ENCODE results near the gene TMOD4.

TMOD4 gene

DNA sequence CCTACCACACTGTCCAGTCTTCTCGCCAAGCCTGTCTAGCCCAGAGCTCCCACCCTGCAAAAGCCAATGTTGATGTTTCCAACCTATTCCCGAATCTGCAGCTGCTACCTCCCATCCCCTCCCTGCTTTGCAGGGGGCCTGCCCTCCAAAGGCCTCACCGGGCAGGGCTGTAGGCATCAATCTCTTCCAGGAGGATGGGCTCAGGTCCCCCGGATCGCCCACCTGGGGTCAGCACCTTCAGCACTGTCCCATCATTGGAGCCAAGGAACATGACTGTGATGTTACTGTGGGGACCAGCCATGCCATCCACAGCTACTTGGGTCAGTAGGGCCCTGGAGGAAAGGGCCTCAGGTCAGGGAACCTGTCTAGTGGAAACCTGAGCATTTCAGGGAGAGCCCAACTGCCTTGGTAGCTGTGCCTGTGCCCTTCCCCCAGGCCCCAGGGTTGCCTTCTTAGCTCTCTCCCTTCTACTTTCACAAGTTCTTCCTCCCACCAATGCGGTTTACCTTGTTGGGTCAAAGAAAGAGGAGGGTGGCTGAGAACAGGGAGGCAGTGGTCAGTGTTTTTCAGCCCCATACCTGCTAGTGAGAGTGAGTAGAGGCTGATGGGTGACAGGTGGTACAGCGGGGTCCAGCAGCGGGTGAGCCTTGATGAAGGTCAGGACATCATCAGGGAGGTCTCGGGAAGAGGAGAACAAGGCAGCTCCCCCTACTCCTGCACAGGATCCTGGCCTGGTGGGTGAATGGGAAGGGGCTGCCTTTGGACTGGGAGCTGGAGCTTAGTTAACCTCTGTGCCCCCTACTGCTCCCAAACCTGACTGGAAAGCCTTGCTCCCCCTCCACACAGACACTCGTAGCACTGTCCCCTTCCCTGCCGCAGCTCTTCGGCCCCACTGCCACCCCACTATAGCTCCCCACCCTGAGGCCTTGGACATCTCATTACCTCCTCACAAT, 40.1 kb downstream of the TMOD4 start:
- no peaks in the 10 kb centered on the region for H3K36me3 ChIP-seq (ENCODE audit: low read length)
- H3F3A ChIP-seq (ENCODE audit: insufficient read depth), result no peaks in the 10 kb centered on the region
- no peaks in the 10 kb centered on the region for H3K9me2 ChIP-seq (replicated peaks; ENCODE audit: insufficient read depth, low read length)
- H3K79me2 ChIP-seq (ENCODE audit: insufficient read depth, low read length), result no peaks in the 10 kb centered on the region
- H3K27ac ChIP-seq (ENCODE audit: low read depth, low read length), result no peak overlapping the region
- no peaks in the 10 kb centered on the region for H4K20me1 ChIP-seq (ENCODE audit: low read depth, low read length)
- no peaks in the 10 kb centered on the region for H3K9me3 ChIP-seq (ENCODE audit: insufficient read depth, low read length)
- H3K4me3 ChIP-seq (ENCODE audit: insufficient read depth, low read length, poor library complexity, severe bottlenecking), result no peak overlapping the region
- H3K4me2 ChIP-seq (ENCODE audit: low read depth, low read length, poor library complexity, severe bottlenecking), result no peak overlapping the region
- TF ChIP-seq CTCF (IDR thresholded peaks at IDR 0.05; ENCODE audit: insufficient read depth, low read length, poor library complexity, severe bottlenecking) (no peak), EZH2phosphoT487 (conservative IDR thresholded peaks at IDR 0.05; ENCODE audit: low read length) (no peak)
- no peaks in the 10 kb centered on the region for H3K27me3 ChIP-seq (ENCODE audit: low read length)
- no peak overlapping the region for H3K9ac ChIP-seq (ENCODE audit: low read length)
- no peak overlapping the region for H2AFZ ChIP-seq (ENCODE audit: low read depth, low read length, severe bottlenecking)

DNA sequence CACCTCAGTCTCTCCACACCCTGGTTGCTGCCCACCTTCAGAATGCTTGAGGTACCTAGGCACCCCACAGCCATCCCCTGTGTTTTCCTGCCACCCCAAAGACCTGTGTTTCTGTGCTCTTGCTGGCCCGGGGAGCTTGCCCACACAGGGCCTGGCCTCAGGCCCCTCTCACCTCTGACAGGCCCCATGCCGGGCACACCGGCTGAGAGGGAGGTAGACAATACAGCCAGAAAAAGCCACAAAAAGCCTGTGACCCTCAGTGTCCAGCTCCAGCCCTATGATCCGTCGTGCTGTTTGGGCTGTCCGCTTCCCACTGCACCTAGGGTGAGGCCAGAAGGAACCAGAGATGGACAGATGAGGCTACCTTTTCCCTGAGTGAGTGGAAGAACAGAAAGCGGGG, 40.8 kb downstream of the TMOD4 start:
- TF ChIP-seq EZH2phosphoT487 (conservative IDR thresholded peaks at IDR 0.05; ENCODE audit: low read length), result no peak
- no peak for TF ChIP-seq CTCF (IDR thresholded peaks at IDR 0.05; ENCODE audit: insufficient read depth, low read length, poor library complexity, severe bottlenecking)
- Histone ChIP-seq H3K27me3 (ENCODE audit: low read length) (no peaks in the 10 kb centered on the region), H3K9me3 (ENCODE audit: insufficient read depth, low read length) (no peaks in the 10 kb centered on the region), H3K79me2 (ENCODE audit: insufficient read depth, low read length) (no peaks in the 10 kb centered on the region), H3K4me3 (ENCODE audit: insufficient read depth, low read length, poor library complexity, severe bottlenecking) (no peak overlapping the region), H2AFZ (ENCODE audit: low read depth, low read length, severe bottlenecking) (no peak overlapping the region), H3K9me2 (replicated peaks; ENCODE audit: insufficient read depth, low read length) (no peaks in the 10 kb centered on the region), H3F3A (ENCODE audit: insufficient read depth) (no peaks in the 10 kb centered on the region), H4K20me1 (ENCODE audit: low read depth, low read length) (no peaks in the 10 kb centered on the region), H3K27ac (ENCODE audit: low read depth, low read length) (no peak overlapping the region), H3K4me2 (ENCODE audit: low read depth, low read length, poor library complexity, severe bottlenecking) (no peak overlapping the region), H3K36me3 (ENCODE audit: low read length) (no peaks in the 10 kb centered on the region), H3K9ac (ENCODE audit: low read length) (no peak overlapping the region)

- H3K9me2 ChIP-seq (replicated peaks; ENCODE audit: insufficient read depth, low read length), result no peaks in the 10 kb centered on the region
- no peak overlapping the region for H3K9ac ChIP-seq (ENCODE audit: low read length)
- no peak overlapping the region for H2AFZ ChIP-seq (ENCODE audit: low read depth, low read length, severe bottlenecking)
- no peak overlapping the region for H3K4me2 ChIP-seq (ENCODE audit: low read depth, low read length, poor library complexity, severe bottlenecking)
- no peaks in the 10 kb centered on the region for H3K36me3 ChIP-seq (ENCODE audit: low read length)
- TF ChIP-seq CTCF (IDR thresholded peaks at IDR 0.05; ENCODE audit: insufficient read depth, low read length, poor library complexity, severe bottlenecking) (no peak), EZH2phosphoT487 (conservative IDR thresholded peaks at IDR 0.05; ENCODE audit: low read length) (no peak)
- no peak overlapping the region for H3K4me3 ChIP-seq (ENCODE audit: insufficient read depth, low read length, poor library complexity, severe bottlenecking)
- H4K20me1 ChIP-seq (ENCODE audit: low read depth, low read length), result no peaks in the 10 kb centered on the region
- H3K27me3 ChIP-seq (ENCODE audit: low read length), result no peaks in the 10 kb centered on the region
- H3K27ac ChIP-seq (ENCODE audit: low read depth, low read length), result no peak overlapping the region
- H3F3A ChIP-seq (ENCODE audit: insufficient read depth), result no peaks in the 10 kb centered on the region
- H3K9me3 ChIP-seq (ENCODE audit: insufficient read depth, low read length), result no peaks in the 10 kb centered on the region
- no peaks in the 10 kb centered on the region for H3K79me2 ChIP-seq (ENCODE audit: insufficient read depth, low read length)
Measured at GRCh38 chr1:151134396-151134795, 41.4 kb downstream of the TMOD4 start.
